Upper lobe of right lung (tissue), 1 donor: ENCODE results near the gene LINS1. TPM values are rescaled to one million over a fixed set of nuclear protein-coding genes. Genes with fewer than 3 reads are reported as not detected.
A peak's percentile ranks its signal among the peaks of the same experiment; 100 is the strongest.

Experiments
- ATAC-seq: fragments of 200-7000 bp; cut with Tn5 transposase; one replicate; pipeline ENCODE4 v1.9.1; 2020; ENCODE audit warnings: mild to moderate bottlenecking, moderate library complexity
- DNase-seq: peaks from one replicate; pipeline ENCODE4 v3.0.0-alpha.2; 2020
- H3K27ac ChIP-seq: fragments of 200-600 bp; one replicate; pipeline ENCODE4 v1.8.0; 2022
- H3K27me3 ChIP-seq: fragments of 200-600 bp; one replicate; pipeline ENCODE4 v1.8.0; 2022; ENCODE audit warnings: mild to moderate bottlenecking
- H3K36me3 ChIP-seq: fragments of 200-600 bp; one replicate; pipeline ENCODE4 v1.8.0; 2022
- H3K4me1 ChIP-seq: fragments of 200-600 bp; one replicate; pipeline ENCODE4 v1.8.0; 2022
- H3K4me3 ChIP-seq: fragments of 200-600 bp; one replicate; pipeline ENCODE4 v1.8.0; 2022; ENCODE audit warnings: mild to moderate bottlenecking
- H3K9me3 ChIP-seq: fragments of 200-600 bp; one replicate; pipeline ENCODE4 v1.8.0; 2022
- CTCF ChIP-seq: fragments of 200-600 bp; IDR thresholded peaks from one replicate; pipeline ENCODE4 v1.8.0; 2022; ENCODE audit warnings: antibody characterized with exemption
- intact Hi-C: fragments of 100-400 bp; cut with DNase I; formaldehyde crosslinking; loops from one replicate; pipeline ENCODE4 v1.11.0; 2022
- total RNA-seq: library from RNA; stranded (reverse); fragmentation: NEBNext Ultra II Directional; extraction: Animal tissue kit (Norgen Biotek cat#: 25700); gene quantifications from one replicate; pipeline ENCODE4 v1.2.1, GENCODE V29; 2021
- donor health status: DM: no; HTN: yes; CAD: no; lungs with severe emphysema.

The LINS1 gene
- total RNA-seq, 1 donor from 2014 or later: 18.6 TPM

- H3K27ac ChIP-seq: no peak overlapping the region
- intact Hi-C loops: no loop called here
- peaks cover 33% of the 10 kb centered on the region for H3K36me3 ChIP-seq
- no peaks in the 10 kb centered on the region for H3K9me3 ChIP-seq
- no peaks in the 10 kb centered on the region for H3K27me3 ChIP-seq
- ATAC-seq: no peak
- DNase-seq: no peak
- no peaks in the 10 kb centered on the region for H3K4me1 ChIP-seq
- H3K4me3 ChIP-seq: no peak overlapping the region
- TF ChIP-seq CTCF: no peak
Measured at GRCh38 chr15:100573526-100573925, 28.5 kb downstream of the LINS1 start.

- H3K9me3 ChIP-seq: no peaks in the 10 kb centered on the region
- peaks cover 33% of the 10 kb centered on the region for H3K36me3 ChIP-seq
- no peak overlapping the region for H3K4me3 ChIP-seq
- H3K27me3 ChIP-seq: no peaks in the 10 kb centered on the region
- peak; percentile 52 for TF ChIP-seq CTCF
- DNase-seq (no peak), ATAC-seq (no peak)
- no peaks in the 10 kb centered on the region for H3K4me1 ChIP-seq
- intact Hi-C loops: no loop called here
- H3K27ac ChIP-seq: no peak overlapping the region
Measured at GRCh38 chr15:100572362-100572983, 29.5 kb downstream of the LINS1 start.

GRCh38 chr15:100571592-100572167 is 30.3 kb downstream of the LINS1 start:
- TF ChIP-seq CTCF: no peak
- no peak for ATAC-seq
- DNase-seq: no peak
- no peak overlapping the region for H3K4me3 ChIP-seq
- H3K4me1 ChIP-seq: no peaks in the 10 kb centered on the region
- no peaks in the 10 kb centered on the region for H3K27me3 ChIP-seq
- peaks cover 33% of the 10 kb centered on the region for H3K36me3 ChIP-seq
- intact Hi-C loops: no loop called here
- H3K9me3 ChIP-seq: no peaks in the 10 kb centered on the region
- no peak overlapping the region for H3K27ac ChIP-seq

GRCh38 chr15:100570735-100571313 is 31.2 kb downstream of the LINS1 start:
- intact Hi-C loops: no loop called here
- no peak for DNase-seq
- no peaks in the 10 kb centered on the region for H3K9me3 ChIP-seq
- H3K36me3 ChIP-seq: peaks cover 33% of the 10 kb centered on the region
- no peak overlapping the region for H3K27ac ChIP-seq
- H3K4me1 ChIP-seq: no peaks in the 10 kb centered on the region
- H3K4me3 ChIP-seq: no peak overlapping the region
- TF ChIP-seq CTCF: no peak
- no peaks in the 10 kb centered on the region for H3K27me3 ChIP-seq
- no peak for ATAC-seq

- intact Hi-C loops: no loop called here
- H3K4me3 ChIP-seq: no peak overlapping the region
- no peaks in the 10 kb centered on the region for H3K9me3 ChIP-seq
- H3K27me3 ChIP-seq: no peaks in the 10 kb centered on the region
- no peaks in the 10 kb centered on the region for H3K4me1 ChIP-seq
- DNase-seq (no peak), ATAC-seq (no peak)
- no peak for TF ChIP-seq CTCF
- H3K36me3 ChIP-seq: peaks cover 33% of the 10 kb centered on the region
- H3K27ac ChIP-seq: no peak overlapping the region
Measured at GRCh38 chr15:100570275-100570674, 31.7 kb downstream of the LINS1 start.
